GM19328 (cell line): ENCODE data around the gene PACSIN1.

Source experiments
- ATAC-seq: cut with Tn5 transposase; IDR thresholded peaks from one replicate; pipeline ENCODE4 v1.9.1; 2021; ENCODE audit warnings: mild to moderate bottlenecking, moderate library complexity; ENCODE audit not compliant: unreplicated experiment

Gene PACSIN1

DNA sequence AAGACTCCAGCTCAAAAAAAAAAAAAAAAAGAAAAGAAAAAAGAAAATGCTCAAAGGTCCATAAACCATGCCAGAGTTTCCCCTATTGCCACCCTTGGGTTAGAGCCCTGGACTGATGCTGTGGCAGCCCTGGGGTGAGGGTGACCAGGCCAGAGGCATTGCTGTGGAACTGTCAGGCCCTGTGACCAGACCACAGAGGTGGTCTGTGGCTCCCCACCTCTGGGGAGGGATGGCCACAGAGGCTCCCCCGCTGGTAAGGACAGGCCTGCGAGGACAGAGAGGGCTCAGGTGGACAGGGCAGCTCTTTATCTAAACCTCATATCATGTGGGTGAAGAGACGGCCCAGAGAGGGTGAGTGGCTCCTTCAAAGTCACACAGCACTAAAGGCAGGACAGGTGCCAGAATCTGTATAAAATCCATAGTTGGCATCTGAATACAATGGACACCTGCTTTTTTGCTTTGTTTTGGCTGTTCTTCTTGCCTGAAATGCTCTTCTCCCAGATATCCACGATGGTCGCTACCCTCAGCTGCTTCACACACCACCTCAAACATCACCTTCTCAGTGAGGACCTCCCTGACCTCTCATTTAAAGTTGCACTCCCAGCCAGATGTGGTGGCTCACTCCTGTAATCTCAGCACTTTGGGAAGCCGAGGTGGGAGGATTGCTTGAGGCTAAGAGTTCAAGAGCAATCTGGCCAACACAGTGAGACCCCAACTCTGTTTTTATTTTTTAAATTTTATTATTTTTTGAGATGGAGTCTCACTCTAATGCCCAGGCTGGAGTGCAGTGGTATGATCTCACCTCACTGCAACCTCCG lies 112.8 kb downstream of the PACSIN1 start:
- ATAC-seq: no peak

GRCh38 chr6:34580707-34581560 lies 115.1 kb downstream of the PACSIN1 start:
- ATAC-seq: no peak

DNA sequence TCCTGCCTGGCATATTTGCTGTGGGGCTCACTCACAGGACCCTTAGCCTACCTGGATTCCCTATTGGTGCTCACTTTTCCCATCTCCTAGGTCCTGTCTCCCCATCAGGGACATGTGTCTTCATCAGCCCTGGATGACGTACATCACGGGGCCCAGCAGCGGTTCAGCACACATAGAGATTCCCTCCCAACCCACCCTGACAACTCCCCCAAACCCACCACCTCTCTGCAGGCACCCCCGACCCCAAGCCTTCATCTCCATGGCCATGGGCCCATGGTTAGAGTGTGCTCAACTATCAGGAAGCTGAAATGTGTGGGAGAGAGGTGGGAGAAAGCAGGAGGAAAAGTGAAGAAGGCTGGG lies 115.7 kb downstream of the PACSIN1 start:
- no peak for ATAC-seq

DNA sequence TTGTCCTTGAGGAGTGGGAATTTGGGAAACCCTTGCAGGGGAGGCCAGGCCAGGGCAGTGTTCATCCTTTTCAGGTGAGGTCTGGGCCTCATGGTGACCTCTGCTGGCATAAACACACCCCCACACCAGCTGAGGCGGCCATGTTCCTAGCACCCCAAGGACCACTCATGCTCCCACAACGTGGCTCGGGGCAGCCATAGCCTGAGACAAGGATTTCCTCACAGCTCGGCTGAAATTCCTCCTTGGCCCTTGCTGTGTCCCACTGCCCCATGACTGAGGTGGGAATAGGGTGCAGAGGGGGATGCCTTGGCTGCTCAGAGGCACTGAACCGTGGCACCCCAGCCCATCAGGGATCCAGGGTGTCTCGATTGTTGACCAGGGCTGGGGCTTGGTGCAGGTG lies 117.6 kb downstream of the PACSIN1 start:
- ATAC-seq: no peak

DNA sequence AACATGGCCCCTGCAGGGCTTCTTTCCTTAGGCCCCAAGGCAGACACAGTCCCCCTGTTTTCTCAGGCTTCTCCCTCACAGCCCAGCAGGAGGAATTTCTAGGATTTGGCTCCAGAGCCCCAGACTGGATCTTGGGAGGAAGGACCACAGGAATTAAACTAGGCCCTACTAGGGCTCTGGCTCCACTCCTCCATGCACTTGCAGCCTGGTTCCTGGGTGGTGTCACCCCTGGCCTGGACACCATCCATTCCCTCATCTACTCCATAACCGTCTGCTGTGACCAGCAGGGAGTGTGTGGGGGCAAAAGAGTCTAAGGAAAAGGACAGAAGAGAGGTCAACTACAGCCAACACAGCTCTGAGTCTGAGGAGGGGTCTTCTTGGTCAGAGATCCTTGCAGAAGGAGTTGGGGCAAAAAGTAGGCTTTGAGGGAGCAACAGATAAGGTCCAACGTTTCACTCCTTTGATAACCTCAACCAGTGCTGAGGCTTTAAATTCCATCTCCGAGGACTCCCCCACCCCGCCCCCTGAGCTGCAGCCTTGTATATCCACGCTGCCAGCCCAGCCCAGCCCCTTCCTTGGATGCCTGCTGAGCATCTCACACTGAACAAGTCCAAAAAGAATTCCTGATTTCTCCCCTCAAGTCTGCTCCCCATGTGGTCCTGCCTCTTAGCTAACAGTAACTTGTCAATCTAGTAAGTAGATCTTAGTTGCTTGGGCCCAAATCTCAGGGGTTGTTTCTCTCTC lies 118.2 kb downstream of the PACSIN1 start:
- no peak for ATAC-seq

DNA sequence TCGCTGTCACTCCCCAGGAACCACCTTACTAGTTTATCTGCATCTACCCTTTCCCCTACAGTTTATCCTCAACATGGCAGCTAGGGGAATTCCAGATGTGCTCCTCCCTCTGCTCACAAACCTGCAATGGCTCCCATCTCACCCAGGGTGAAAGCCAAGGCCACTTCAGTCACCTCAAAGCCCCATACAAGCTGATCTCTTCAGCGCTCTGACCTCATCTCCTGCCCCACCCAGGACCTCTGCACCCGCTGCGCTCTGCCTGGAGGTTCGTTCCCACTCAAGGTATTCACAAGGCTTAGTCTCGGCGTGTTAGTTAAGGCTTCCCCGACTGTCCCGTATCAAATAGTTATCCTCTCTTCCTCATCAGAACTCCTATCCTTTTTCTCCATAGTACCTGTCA lies 118.8 kb downstream of the PACSIN1 start:
- no peak for ATAC-seq
